Heart right ventricle (tissue), 16 donors: ENCODE data around the gene NAP1L5. TPM values are rescaled to one million over a fixed set of nuclear protein-coding genes. Genes with fewer than 3 reads are reported as not detected.

ENCODE experiments used
- ATAC-seq, 8 donors: fragments of 200-7000 bp; cut with Tn5 transposase; one replicate each; pipeline ENCODE4 v1.9.1; 2020; ENCODE audit warnings: mild to moderate bottlenecking in 8 of 8, moderate library complexity in 8 of 8, moderate number of reproducible peaks in 1 of 8
- DNase-seq, 2 donors: peaks; one replicate each; pipeline ENCODE4 v3.0.0-alpha.2; 2020
- H3K27ac ChIP-seq, 10 donors: fragments of 200-600 bp; sonication (generic) in 2 of 10; one replicate each; pipeline versions ENCODE4 v1.5.0 to v1.8.0; 2020 to 2022; ENCODE audit warnings: mild to moderate bottlenecking in 3 of 10
- H3K27me3 ChIP-seq, 7 donors: fragments of 200-600 bp; one replicate each; pipeline ENCODE4 v1.8.0; 2021 to 2022; ENCODE audit warnings: mild to moderate bottlenecking in 2 of 7
- H3K36me3 ChIP-seq, 9 donors: fragments of 200-600 bp; sonication (generic) in 1 of 9; one replicate each; pipeline versions ENCODE4 v1.5.0 to v1.8.0; 2020 to 2022; ENCODE audit warnings: mild to moderate bottlenecking in 2 of 9
- H3K4me1 ChIP-seq, 9 donors: fragments of 200-600 bp; sonication (generic) in 1 of 9; one replicate each; pipeline versions ENCODE4 v1.5.0 to v1.8.0; 2020 to 2022; ENCODE audit warnings: mild to moderate bottlenecking in 4 of 9
- H3K4me3 ChIP-seq, 10 donors: fragments of 200-600 bp; sonication (generic) in 2 of 10; one replicate each; pipeline versions ENCODE4 v1.5.0 to v1.8.0; 2020 to 2022; ENCODE audit warnings: mild to moderate bottlenecking in 7 of 10, moderate library complexity in 2 of 10
- H3K9me3 ChIP-seq, 11 donors: fragments of 200-600 bp in 10 of 11; sonication (generic) in 2 of 11; one replicate each; pipeline versions ENCODE4 v1.5.0 to v1.8.0; 2013 to 2022; ENCODE audit warnings: mild to moderate bottlenecking in 2 of 11, control low read depth in 1 of 11, moderate library complexity in 1 of 11
- CTCF ChIP-seq, 9 donors: fragments of 200-600 bp; sonication (generic) in 2 of 9; IDR thresholded peaks; one replicate each; pipeline versions ENCODE4 v1.5.0 to v1.8.0; 2021 to 2022; ENCODE audit warnings: antibody characterized with exemption in 9 of 9, mild to moderate bottlenecking in 5 of 9, moderate library complexity in 1 of 9
- WGBS, 2 donors: extraction: QIAGEN DNeasy Blood & Tissue Kit; methylation state at CpG; one replicate each; pipeline ENCODE4 v1.1.7; 2013; ENCODE audit warnings: inconsistent platforms in 1 of 2; 5-methylcytosine and 5-hydroxymethylcytosine counted together
- intact Hi-C, 10 donors: fragments of 100-400 bp; cut with DNase I; formaldehyde crosslinking; loops; one replicate each; pipeline versions ENCODE4 v1.11.1 to v1.14.2; 2022
- polyA plus RNA-seq, 2 donors: library from polyadenylated mRNA; stranded (reverse); fragments of 200-250 nt; gene quantifications; one replicate each; pipeline ENCODE4 v1.2.3, GENCODE V29; 2013
- total RNA-seq, 10 donors: library from RNA; stranded (reverse); fragmentation: NEBNext Ultra II Directional in 3 of 10; extraction: Animal tissue kit (Norgen Biotek cat#: 25700) in 3 of 10; gene quantifications; one replicate each; pipeline versions ENCODE4 v1.2.1 to v1.2.4, GENCODE V29; 2021 to 2023
- donor health status: Arrhythmogenic right ventricular cardiomyopathy.
- donor health status: ischemic (EF 13 %, LVEDD 7.1; RV severe dilation, severe dysfunction).
- donor health status: healthy with polysubstance abuse.
- donor health status: DM: no; HTN: yes; CAD: no.
- donor health status: DM: no; HTN: no; CAD: no.
- donor health status: ischemic (EF 25% LVEDD 6.9; RV normal size, moderate dysfunction).
- donor health status: ischemic (EF 25% LVEDD 5.7; RV mildly dilated, moderate dysfunction).
- donor health status: healthy.
- donor health status: DM: yes; HTN: yes; CAD: no.
- donor health status: Ischemic cardiomyopathy.
- donor health status: ischemic (EF 35%, LVEDD 5.7; RV mildly dilated, moderate dysfunction).
- donor health status: nonischemic (EF 11% LVEDD 7.7; RV severe dilation, severe dysfunction).
- donor health status: DM: yes; HTN: yes; CAD: no.
- donor health status: PGD.
- donor health status: ischemic (EF 29% LVEDD 5.4; RV normal size, mild dysfunction).
- donor health status: nonischemic (EF 23%, LVEDD 6.1; RV moderate dilation, normal function).

Gene NAP1L5
- total and polyA plus RNA-seq, 12 donors = 2.6 to 7.9 (median 6.1) TPM

GRCh38 chr4:88702782-88703181, 5.2 kb upstream of the NAP1L5 start:
- peaks cover 0 to 18% (median 8%) of the 10 kb centered on the region in 9 donors for H3K4me1 ChIP-seq
- no peaks in the 10 kb centered on the region for H3K27me3 ChIP-seq
- intact Hi-C loops = loop anchor here in 5 of 10 donors (5.0 to 10.0 kb wide), 3 partner anchors 92 to 322 kb away; no protein-coding TSS in a partner anchor
- 64 to 66% methylated on average over 2 of the region's 2 CpGs for WGBS, 2 donors
- DNase-seq (no peak), ATAC-seq (no peak)
- H3K9me3 ChIP-seq = no peaks in the 10 kb centered on the region
- H3K4me3 ChIP-seq = no peak overlapping the region
- no peak overlapping the region for H3K27ac ChIP-seq
- peaks cover 0 to 68% (median 21%) of the 10 kb centered on the region in 9 donors for H3K36me3 ChIP-seq
- no peak for TF ChIP-seq CTCF (IDR thresholded peaks at IDR 0.05)

GRCh38 chr4:88698519-88698918, 890 bp upstream of the NAP1L5 start:
- 88 to 96% methylated on average over 7 of the region's 7 CpGs for WGBS, 2 donors
- ATAC-seq = peak in 1 of 8 donors; percentile 20
- no peak for DNase-seq

GRCh38 chr4:88697141-88697540, 488 bp downstream of the NAP1L5 start:
- Histone ChIP-seq H3K36me3 (peaks cover 0 to 36% (median 3%) of the 10 kb centered on the region in 9 donors), H3K27me3 (no peaks in the 10 kb centered on the region), H3K9me3 (no peaks in the 10 kb centered on the region), H3K4me1 (peaks cover 0 to 22% (median 6%) of the 10 kb centered on the region in 9 donors), H3K27ac (peak overlapping the region; percentile 47 to 84 (median 76)), H3K4me3 (peak overlapping the region; percentile 29 to 73 (median 66))
- DNase-seq (no peak), ATAC-seq (peak; percentile 32 to 66 (median 58))
- intact Hi-C loops = loop anchor here in 1 of 10 donors (5.0 kb wide), 1 partner anchor 325 kb away; no protein-coding TSS in a partner anchor
- no peak for TF ChIP-seq CTCF (IDR thresholded peaks at IDR 0.05)
- WGBS, 2 donors = 38 to 48% methylated on average over 18 of the region's 18 CpGs

More at GRCh38 chr4:88698519-88698918, 890 bp upstream of the NAP1L5 start:
- peak overlapping the region in 1 of 10 donors; percentile 76 for H3K27ac ChIP-seq
- H3K4me1 ChIP-seq = peaks cover 0 to 20% (median 6%) of the 10 kb centered on the region in 9 donors
- no peaks in the 10 kb centered on the region for H3K27me3 ChIP-seq
- H3K9me3 ChIP-seq = no peaks in the 10 kb centered on the region
- H3K36me3 ChIP-seq = peaks cover 0 to 42% (median 5%) of the 10 kb centered on the region in 9 donors
- no peak overlapping the region for H3K4me3 ChIP-seq
- intact Hi-C loops = loop anchor here in 1 of 10 donors (5.0 kb wide), 1 partner anchor 324 kb away; no protein-coding TSS in a partner anchor
- no peak for TF ChIP-seq CTCF (IDR thresholded peaks at IDR 0.05)

DNA sequence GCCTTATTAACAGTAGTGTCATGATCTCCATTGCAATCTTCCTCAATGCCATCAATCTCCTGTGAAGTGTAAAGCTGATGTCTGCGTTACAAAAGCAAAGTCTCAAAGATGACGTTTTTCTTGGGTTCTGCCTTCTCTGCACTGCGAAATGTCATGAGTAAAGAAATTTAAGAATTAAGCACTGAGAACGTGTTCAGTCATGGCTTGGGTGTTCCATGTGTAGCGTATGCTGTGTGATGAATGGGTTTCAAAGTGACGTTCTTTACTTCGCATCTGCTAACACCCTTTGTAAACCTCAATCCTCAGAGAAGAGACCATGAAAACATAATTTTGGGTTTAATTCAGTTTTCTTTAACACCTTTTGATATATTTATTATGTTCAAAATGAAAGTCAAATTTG, 999 bp downstream of the NAP1L5 start:
- DNase-seq (no peak), ATAC-seq (no peak)
- Histone ChIP-seq H3K4me1 (peaks cover 0 to 22% (median 6%) of the 10 kb centered on the region in 9 donors), H3K36me3 (peaks cover 0 to 37% (median 0%) of the 10 kb centered on the region in 9 donors), H3K9me3 (no peaks in the 10 kb centered on the region), H3K27me3 (no peaks in the 10 kb centered on the region), H3K27ac (peak overlapping the region in 2 of 10 donors; percentile 70 to 81), H3K4me3 (peak overlapping the region in 9 of 10 donors; percentile 55 to 73 (median 67))
- TF ChIP-seq CTCF (IDR thresholded peaks at IDR 0.05) = no peak
- 67 to 69% methylated on average over 7 of the region's 7 CpGs for WGBS, 2 donors
- intact Hi-C loops = loop anchor here in 1 of 10 donors (5.0 kb wide), 1 partner anchor 326 kb away; no protein-coding TSS in a partner anchor
